ENCODE results near the gene FSIP2.

FSIP2 gene

GRCh38 chr2:185736210-185736609 lies 2.4 kb upstream of the FSIP2 start:
- no peak for TF ChIP-seq CTCF (IDR thresholded peaks at IDR 0.05; ENCODE audit: control insufficient read depth, extremely low read depth, insufficient read depth)
- DNase-seq (ENCODE audit: low read depth) = no peak
- no peak overlapping the region for H3K4me3 ChIP-seq (ENCODE audit: low read depth, low read length)

GRCh38 chr2:185745864-185746859 lies 7.6 kb downstream of the FSIP2 start:
- no peak overlapping the region for H3K4me3 ChIP-seq (ENCODE audit: low read depth, low read length)
- DNase-seq (ENCODE audit: low read depth) = peak; percentile 6

GRCh38 chr2:185757356-185757755 lies 18.8 kb downstream of the FSIP2 start:
- no peak for TF ChIP-seq CTCF (IDR thresholded peaks at IDR 0.05; ENCODE audit: control insufficient read depth, extremely low read depth, insufficient read depth)
- no peak overlapping the region for H3K4me3 ChIP-seq (ENCODE audit: low read depth, low read length)
- DNase-seq (ENCODE audit: low read depth) = no peak

More at GRCh38 chr2:185745864-185746859, 7.6 kb downstream of the FSIP2 start:
- TF ChIP-seq CTCF (IDR thresholded peaks at IDR 0.05; ENCODE audit: control insufficient read depth, extremely low read depth, insufficient read depth) = no peak

- DNase-seq (ENCODE audit: low read depth) = no peak
- TF ChIP-seq CTCF (IDR thresholded peaks at IDR 0.05; ENCODE audit: control insufficient read depth, extremely low read depth, insufficient read depth) = no peak
- H3K4me3 ChIP-seq (ENCODE audit: low read depth, low read length) = no peak overlapping the region
Observed at GRCh38 chr2:185771396-185771795, 32.8 kb downstream of the FSIP2 start.

GRCh38 chr2:185780890-185781289 lies 42.3 kb downstream of the FSIP2 start:
- no peak overlapping the region for H3K4me3 ChIP-seq (ENCODE audit: low read depth, low read length)
- no peak for TF ChIP-seq CTCF (IDR thresholded peaks at IDR 0.05; ENCODE audit: control insufficient read depth, extremely low read depth, insufficient read depth)
- DNase-seq (ENCODE audit: low read depth) = no peak

GRCh38 chr2:185782223-185782769 lies 43.7 kb downstream of the FSIP2 start:
- no peak overlapping the region for H3K4me3 ChIP-seq (ENCODE audit: low read depth, low read length)
- no peak for TF ChIP-seq CTCF (IDR thresholded peaks at IDR 0.05; ENCODE audit: control insufficient read depth, extremely low read depth, insufficient read depth)
- DNase-seq (ENCODE audit: low read depth) = no peak

Measured in LNCaP clone FGC (cell line).